Body of pancreas (tissue), 4 donors: ENCODE results near the gene AMBRA1. TPM values are rescaled to one million over a fixed set of nuclear protein-coding genes. Genes with fewer than 3 reads are reported as not detected.

ENCODE experiments used
- ATAC-seq: fragments of 150-250 bp; one replicate; pipeline ENCODE4 v1.9.1; 2016
- DNase-seq, 4 donors: peaks; one replicate each; pipeline ENCODE4 v3.0.0-alpha.2; 2019
- H3K27ac ChIP-seq, 4 donors: fragments of 200-600 bp; sonication (generic); 1 replicate in 3 of 4; 2 replicates in 1 of 4; pipeline versions ENCODE4 v1.5.1 to v1.6.1; 2016 to 2019; ENCODE audit warnings: mild to moderate bottlenecking in 1 of 4, mixed read lengths in 1 of 4, moderate library complexity in 1 of 4
- H3K27me3 ChIP-seq, 2 donors: fragments of 200-600 bp; sonication (generic); one replicate each; pipeline ENCODE4 v1.6.0; 2016; ENCODE audit warnings: mild to moderate bottlenecking in 1 of 2
- H3K36me3 ChIP-seq, 2 donors: fragments of 200-600 bp; sonication (generic); replicated peaks in 1 of 2; 2 replicates each; pipeline ENCODE4 v1.5.1; 2016; ENCODE audit warnings: low read depth in 2 of 2; ENCODE audit not compliant: insufficient read depth in 1 of 2
- H3K4me1 ChIP-seq: fragments of 200-600 bp; sonication (generic); one replicate; pipeline ENCODE4 v1.6.0; 2016
- H3K4me3 ChIP-seq, 2 donors: fragments of 200-600 bp; sonication (generic); 1 replicate in 1 of 2; 2 replicates in 1 of 2; pipeline ENCODE4 v1.5.1; 2016 to 2019
- H3K9me3 ChIP-seq, 3 donors: fragments of 200-600 bp; sonication (generic); 1 replicate in 2 of 3; 2 replicates in 1 of 3; pipeline ENCODE4 v1.5.1; 2016
- CTCF ChIP-seq, 7 experiments: fragments of 450-650 bp in 4 of 7; fragments of 200-600 bp in 3 of 7; sonication (generic) in 3 of 7; IDR thresholded peaks; one replicate each; pipeline ENCODE4 v1.5.1; 2016 to 2019; ENCODE audit warnings: antibody characterized with exemption in 7 of 7
- POLR2A ChIP-seq, 3 donors: fragments of 450-650 bp; IDR thresholded peaks; one replicate each; pipeline ENCODE4 v1.6.1; 2016; ENCODE audit warnings: antibody characterized with exemption in 3 of 3, mild to moderate bottlenecking in 2 of 3
- WGBS, 2 donors: methylation state at CpG; one replicate each; pipeline ENCODE4 v1.1.5; 2017; 5-methylcytosine and 5-hydroxymethylcytosine counted together
- intact Hi-C: fragments of 100-400 bp; cut with DNase I; formaldehyde crosslinking; loops from one replicate; pipeline ENCODE4 v1.15.1; 2023
- total RNA-seq, 2 donors: library from RNA; depleted of rRNA; stranded (reverse); fragments of >200 nt; gene quantifications; one replicate each; pipeline ENCODE4 v1.1.0, GENCODE V29; 2016

AMBRA1 gene
- total RNA-seq, 2 donors from 2014 or later, result 17.6 to 43.2 TPM

- H3K4me3 ChIP-seq, result no peak overlapping the region
- WGBS, 2 donors, result 47 to 48% methylated on average over 5 of the region's 5 CpGs
- H3K36me3 ChIP-seq, result no peaks in the 10 kb centered on the region
- no peaks in the 10 kb centered on the region for H3K27me3 ChIP-seq
- H3K27ac ChIP-seq, result no peak overlapping the region
- DNase-seq (no peak), ATAC-seq (no peak)
- intact Hi-C loops, result no loop called here
- TF ChIP-seq CTCF (IDR thresholded peaks at IDR 0.05), result no peak
- TF ChIP-seq POLR2A (IDR thresholded peaks at IDR 0.05), result no peak
- no peaks in the 10 kb centered on the region for H3K9me3 ChIP-seq
- peaks cover 31% of the 10 kb centered on the region for H3K4me1 ChIP-seq
These were observed 17.9 kb upstream of the AMBRA1 start for GRCh38 chr11:46611526-46612304.

GRCh38 chr11:46609386-46609785 is 15.6 kb upstream of the AMBRA1 start:
- Histone ChIP-seq H3K36me3 (no peaks in the 10 kb centered on the region), H3K9me3 (no peaks in the 10 kb centered on the region), H3K4me1 (peaks cover 13% of the 10 kb centered on the region), H3K4me3 (no peak overlapping the region), H3K27me3 (no peaks in the 10 kb centered on the region), H3K27ac (no peak overlapping the region)
- TF ChIP-seq POLR2A (IDR thresholded peaks at IDR 0.05) (no peak), CTCF (IDR thresholded peaks at IDR 0.05) (no peak)
- intact Hi-C loops, result no loop called here
- ATAC-seq (no peak), DNase-seq (no peak)
- WGBS, 2 donors, result 89 to 100% methylated on average over 3 to 6 of the region's 6 CpGs

GRCh38 chr11:46607516-46607915 is 13.7 kb upstream of the AMBRA1 start:
- intact Hi-C loops, result no loop called here
- H3K9me3 ChIP-seq, result no peaks in the 10 kb centered on the region
- no peaks in the 10 kb centered on the region for H3K36me3 ChIP-seq
- ATAC-seq, result no peak
- DNase-seq, result no peak
- H3K4me1 ChIP-seq, result peaks cover 13% of the 10 kb centered on the region
- H3K27me3 ChIP-seq, result no peaks in the 10 kb centered on the region
- H3K4me3 ChIP-seq, result no peak overlapping the region
- H3K27ac ChIP-seq, result no peak overlapping the region
- TF ChIP-seq POLR2A (IDR thresholded peaks at IDR 0.05) (no peak), CTCF (IDR thresholded peaks at IDR 0.05) (no peak)
- WGBS, 2 donors, result 60 to 82% methylated on average over 1 of the region's 1 CpG

GRCh38 chr11:46604796-46605195 is 11.0 kb upstream of the AMBRA1 start:
- no peak overlapping the region for H3K27ac ChIP-seq
- ATAC-seq, result no peak
- H3K9me3 ChIP-seq, result no peaks in the 10 kb centered on the region
- no peak overlapping the region for H3K4me3 ChIP-seq
- 93 to 100% methylated on average over 1 of the region's 1 CpG for WGBS, 2 donors
- TF ChIP-seq POLR2A (IDR thresholded peaks at IDR 0.05) (no peak), CTCF (IDR thresholded peaks at IDR 0.05) (no peak)
- no peak for DNase-seq
- no peaks in the 10 kb centered on the region for H3K36me3 ChIP-seq
- intact Hi-C loops, result no loop called here
- no peaks in the 10 kb centered on the region for H3K4me1 ChIP-seq
- no peaks in the 10 kb centered on the region for H3K27me3 ChIP-seq
